Left ventricle myocardium superior (tissue), 1 donor: ENCODE measurements around the gene TMPRSS4. TPM values are rescaled to one million over a fixed set of nuclear protein-coding genes. Genes with fewer than 3 reads are reported as not detected.
"Not testable (repeated sequence)": the region's sequence is repeated elsewhere in the genome, so short reads cannot be mapped to it uniquely, and the experiment has no call there.

ENCODE experiments used
- ATAC-seq: fragments of 200-7000 bp; cut with Tn5 transposase; one replicate; pipeline ENCODE4 v1.9.1; 2020; ENCODE audit warnings: mild to moderate bottlenecking, moderate library complexity
- DNase-seq: peaks from one replicate; pipeline ENCODE4 v3.0.0-alpha.2; 2020
- intact Hi-C: fragments of 100-400 bp; cut with micrococcal nuclease; formaldehyde crosslinking; loops from one replicate; pipeline ENCODE4 v1.11.0; 2022
- total RNA-seq: library from RNA; stranded (reverse); fragmentation: NEBNext Ultra II Directional; extraction: Animal tissue kit (Norgen Biotek cat#: 25700); gene quantifications from one replicate; pipeline ENCODE4 v1.2.1, GENCODE V29; 2021
- donor health status: DM: no; HTN: yes; CAD: no; lungs with severe emphysema.

Gene TMPRSS4
- total RNA-seq, 1 donor from 2014 or later: not detected

DNA sequence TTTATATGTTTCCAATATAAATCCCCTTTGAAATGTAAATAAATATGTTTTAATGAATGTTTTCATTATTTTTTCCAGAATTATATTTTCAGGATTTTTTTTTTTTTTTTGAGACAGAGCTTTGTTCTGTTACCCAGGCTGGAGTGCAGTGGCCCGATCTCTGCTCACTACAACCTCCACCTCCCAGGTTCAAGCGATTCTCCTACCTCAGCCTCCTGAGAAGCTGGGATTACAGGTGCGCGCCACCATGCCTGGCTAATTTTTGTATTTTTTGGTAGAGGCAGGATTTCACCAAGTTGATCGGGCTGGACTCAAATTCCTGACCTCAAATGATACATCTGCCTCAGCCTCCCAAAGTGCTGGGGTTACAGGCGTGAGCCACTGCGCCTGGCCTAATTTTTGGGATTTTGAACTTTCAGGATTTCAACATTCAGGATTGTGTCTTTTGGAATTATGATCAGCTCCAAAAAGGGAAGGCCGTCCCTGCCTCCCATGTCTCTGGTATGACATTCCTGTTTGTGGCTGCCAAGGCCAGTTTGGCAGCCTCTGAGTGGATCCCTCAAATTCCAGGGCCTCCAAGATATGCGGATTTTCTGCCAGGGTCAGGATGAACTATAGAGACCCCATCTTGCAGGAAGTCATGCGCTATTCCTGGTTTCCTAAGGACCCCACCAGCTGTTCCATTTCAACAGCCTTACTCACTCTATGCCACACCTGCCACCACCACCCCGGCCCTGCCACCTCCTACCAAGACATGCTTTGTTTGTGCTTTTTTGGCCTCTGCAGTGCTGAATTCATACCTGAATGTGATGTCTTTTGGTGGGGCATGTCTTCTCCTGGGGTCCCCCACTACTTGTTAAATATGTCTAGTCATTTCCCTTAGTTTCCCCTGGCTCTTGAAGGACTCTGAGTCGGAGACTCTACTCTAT is 21.9 kb upstream of the TMPRSS4 start:
- DNase-seq: peak; percentile 25
- intact Hi-C loops: loop anchor here (10.0 kb wide), 1 partner anchor 240 kb away; no protein-coding TSS in a partner anchor
- no peak for ATAC-seq

- no peak for ATAC-seq
- peak; percentile 15 for DNase-seq
- intact Hi-C loops: loop anchor here (10.0 kb wide), 1 partner anchor 241 kb away; no protein-coding TSS in a partner anchor
Observed at GRCh38 chr11:118055966-118056365, 20.9 kb upstream of the TMPRSS4 start.

DNA sequence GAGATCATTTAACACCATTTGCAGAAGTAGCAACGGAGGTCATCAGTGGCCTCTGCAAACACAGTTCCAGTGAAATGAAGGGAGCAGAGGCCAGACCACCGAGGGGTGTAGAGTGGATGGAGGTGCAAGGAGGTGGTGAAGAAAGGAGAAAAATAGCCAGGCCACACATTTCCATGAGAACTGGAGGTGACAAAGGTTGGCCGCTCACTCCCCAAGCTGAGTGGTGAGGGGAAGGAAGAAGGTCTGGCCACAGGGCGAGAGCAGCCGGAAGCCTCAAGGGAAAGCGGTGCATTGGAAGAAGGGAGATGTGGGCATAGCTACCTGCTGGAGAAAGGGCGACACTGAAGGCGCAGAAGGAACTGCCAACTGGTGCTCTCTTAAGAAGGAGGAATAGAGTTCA is 20.1 kb upstream of the TMPRSS4 start:
- ATAC-seq (no peak), DNase-seq (no peak)
- intact Hi-C loops: loop anchor here (10.0 kb wide), 1 partner anchor 242 kb away; no protein-coding TSS in a partner anchor

DNA sequence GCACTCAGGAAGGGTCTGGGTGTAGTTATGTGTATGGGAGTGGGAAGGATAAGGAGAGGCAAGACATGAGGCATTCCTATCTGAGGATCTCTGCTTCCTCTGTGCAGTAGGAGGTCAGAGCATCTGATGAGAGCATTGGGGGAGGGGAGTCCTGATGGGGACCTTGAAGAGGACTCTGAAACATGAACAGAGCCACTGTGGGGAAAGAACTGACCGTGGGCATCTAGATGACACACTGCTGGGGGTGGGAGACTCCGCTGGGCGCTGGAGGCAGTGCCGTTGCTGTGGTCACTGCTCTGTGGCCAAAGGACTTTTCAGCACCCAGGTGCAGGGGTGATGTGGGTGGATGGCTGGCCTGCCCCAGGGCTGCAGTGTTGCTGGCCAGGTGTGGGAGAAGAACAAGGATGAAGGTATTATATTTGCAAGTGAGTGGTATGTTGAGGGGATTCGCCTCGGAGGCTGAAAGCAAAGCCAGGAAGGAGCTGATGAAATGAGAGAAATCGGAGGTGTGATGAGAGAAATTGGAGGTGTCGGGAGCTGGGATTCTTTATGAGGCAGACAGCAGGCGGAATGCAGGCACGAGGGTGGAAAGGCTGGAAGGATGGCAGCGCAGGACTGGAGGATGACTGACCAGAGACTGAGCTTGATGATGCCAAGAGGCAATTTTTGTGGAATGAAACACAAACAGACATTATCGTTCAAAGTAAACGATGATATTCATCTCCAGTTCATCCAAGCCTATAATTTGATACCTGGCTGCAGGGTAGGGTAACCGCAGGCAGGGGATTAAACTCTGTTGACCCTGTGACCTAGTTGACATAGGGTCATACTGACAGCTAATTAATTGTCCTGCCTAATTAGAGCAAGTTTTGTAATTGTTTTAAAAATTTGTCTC is 19.4 kb upstream of the TMPRSS4 start:
- ATAC-seq (no peak), DNase-seq (peak; percentile 6)
- intact Hi-C loops: loop anchor here (10.0 kb wide), 1 partner anchor 243 kb away; no protein-coding TSS in a partner anchor

DNA sequence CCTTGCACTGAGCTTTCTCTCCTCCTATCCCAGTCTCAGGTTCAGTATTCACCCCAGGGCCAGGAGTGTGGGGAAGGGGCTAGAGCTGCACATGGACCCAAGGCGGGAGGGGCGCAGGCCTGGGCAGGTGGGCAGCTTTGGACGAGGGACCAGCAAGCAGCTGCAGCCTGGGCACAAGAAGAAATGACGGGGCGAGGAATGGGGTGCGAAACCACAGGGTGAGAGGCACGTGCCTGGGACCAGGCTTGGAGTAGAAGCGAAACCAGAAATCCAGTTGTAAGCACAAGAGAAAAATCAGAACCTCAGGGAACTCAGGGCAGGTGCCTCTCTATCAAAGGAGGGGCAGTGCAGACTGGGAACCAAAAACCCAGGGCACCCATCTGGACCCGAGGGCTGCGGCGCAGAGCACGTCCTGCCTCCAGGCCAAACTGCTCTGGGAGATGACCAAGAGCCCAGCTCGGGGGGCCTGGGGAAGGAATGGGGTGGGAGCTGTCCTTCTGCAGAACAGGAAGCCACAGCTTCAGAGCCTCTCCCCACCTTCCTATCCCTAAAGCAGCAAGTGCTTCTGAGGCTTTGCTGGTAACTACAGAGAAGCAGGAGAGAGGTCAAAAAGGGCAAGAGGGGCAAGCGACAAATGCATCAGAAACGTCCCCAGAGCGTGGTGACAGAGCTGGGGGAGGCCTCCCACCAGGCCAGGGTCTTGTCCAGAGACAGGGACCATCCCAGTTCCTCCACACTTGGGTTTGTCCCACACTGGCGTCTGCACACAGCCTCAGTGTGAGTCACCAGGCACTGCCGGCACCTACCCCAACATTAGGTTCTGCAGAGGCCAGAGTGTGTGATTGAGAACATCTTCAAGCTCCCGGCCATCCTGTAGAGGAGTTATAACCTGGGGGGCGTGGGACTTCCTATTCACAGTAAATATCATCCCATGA is 18.3 kb upstream of the TMPRSS4 start:
- DNase-seq (peak; percentile 12), ATAC-seq (no peak)
- intact Hi-C loops: loop anchor here (10.0 kb wide), 1 partner anchor 244 kb away; no protein-coding TSS in a partner anchor

DNA sequence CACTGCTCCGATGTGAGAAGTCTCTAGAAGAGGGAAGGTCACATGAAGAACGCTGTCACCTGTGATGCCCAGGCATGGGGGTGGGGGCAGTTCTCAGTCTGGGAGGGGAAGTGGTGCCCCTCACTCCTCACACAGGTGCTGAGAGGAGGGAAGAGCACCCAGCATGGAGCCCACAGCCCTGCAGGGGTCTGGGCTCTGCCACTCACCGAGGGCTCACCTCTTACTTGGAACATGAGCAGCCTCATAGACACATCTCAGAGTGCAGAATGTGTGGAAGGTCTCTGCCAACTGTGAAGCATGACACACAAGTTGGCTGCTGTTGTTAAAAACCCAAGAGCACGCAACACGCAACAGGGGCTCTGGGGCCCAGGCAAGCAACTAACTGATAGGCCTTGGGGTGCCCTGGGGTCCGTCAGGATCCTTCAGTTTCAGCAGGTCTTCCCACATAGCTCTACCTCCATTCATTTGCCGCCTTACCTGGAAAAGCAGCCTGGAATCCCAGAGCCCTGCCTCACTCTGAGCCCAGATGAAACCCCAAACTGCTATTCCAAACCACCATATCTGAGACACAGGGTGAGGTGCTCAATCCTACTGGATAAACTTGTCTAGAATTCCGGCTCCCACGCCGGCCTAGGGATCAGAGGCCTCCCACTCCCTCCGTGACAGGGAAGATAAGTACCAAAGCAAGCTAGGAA is 17.5 kb upstream of the TMPRSS4 start:
- peak; percentile 14 for DNase-seq
- intact Hi-C loops: loop anchor here (10.0 kb wide), 1 partner anchor 245 kb away; no protein-coding TSS in a partner anchor
- ATAC-seq: peak; percentile 9

DNA sequence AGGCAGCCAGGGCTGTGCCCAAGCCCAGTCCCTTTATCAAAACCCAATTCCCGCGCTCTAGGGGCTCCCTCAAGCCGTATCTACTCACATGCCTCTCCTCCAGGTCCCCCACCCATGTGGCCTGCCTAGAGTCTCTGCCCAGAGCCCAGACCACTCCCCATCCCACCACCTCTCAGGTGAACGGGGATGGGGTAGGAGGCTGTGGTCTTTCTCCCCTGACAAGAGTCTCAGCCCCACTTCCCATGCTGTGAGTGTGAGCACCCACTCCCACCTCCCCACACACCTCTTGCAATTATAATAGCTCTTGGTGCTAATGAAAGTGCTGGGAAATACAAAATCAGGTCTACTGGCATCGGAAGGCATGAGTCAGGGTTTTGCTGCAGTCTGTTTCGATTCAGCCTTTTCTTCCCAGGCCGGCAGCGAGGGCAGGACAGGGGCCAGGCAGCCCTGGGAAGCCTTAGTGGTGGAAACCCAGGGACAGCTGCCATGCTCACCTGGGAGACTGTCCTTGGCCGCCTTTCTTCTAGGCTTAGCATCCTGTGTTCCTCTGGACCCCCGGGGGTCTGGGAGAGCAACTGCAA is 16.7 kb upstream of the TMPRSS4 start:
- intact Hi-C loops: no loop called here
- ATAC-seq: no peak
- DNase-seq: peak; percentile 26

DNA sequence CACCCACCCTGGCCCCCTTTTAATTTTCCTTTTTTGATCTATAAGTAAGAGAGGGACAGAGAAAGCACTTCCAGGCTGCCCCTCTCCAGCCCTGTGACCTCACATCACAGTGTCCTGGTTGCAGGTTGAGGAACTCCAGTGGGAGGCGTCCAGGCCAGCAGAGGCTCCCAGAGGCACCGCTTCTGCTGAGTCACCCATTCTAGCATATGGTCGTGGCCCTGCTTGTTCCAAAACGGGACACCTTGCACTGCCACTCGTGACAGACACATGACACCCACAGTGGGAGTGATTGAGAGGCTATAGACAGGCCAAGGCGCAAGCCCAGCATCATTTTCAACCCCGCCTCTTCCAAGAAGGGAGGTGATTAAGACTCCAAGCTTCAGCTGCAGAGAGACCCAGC is 16.0 kb upstream of the TMPRSS4 start:
- DNase-seq (peak; percentile 55), ATAC-seq (peak; percentile 78)
- intact Hi-C loops: no loop called here

DNA sequence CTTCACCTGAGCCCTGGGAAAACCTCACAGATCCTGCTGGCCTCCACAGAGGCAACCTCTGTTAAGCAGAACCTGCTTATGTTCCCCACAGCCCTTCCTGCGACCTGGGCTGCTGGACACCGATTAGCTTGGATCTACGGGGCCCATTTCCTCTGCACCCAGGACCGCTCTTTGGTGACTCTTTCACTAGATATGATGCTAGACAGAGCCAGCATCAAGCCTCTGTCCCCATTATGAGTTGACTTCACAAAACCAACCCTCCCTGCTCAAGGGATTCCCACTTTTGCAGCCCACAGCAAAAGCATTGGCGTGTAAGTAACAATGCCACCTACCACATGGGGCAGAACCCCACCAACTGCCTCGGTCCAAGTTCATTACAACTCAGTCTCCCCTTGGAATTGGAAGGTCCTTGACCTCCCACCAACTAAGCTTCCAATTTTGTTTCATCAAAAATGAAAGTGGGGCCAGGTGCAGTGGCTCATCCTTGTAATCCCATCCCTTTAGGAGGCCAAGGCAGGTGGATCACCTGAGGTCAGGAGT is 15.2 kb upstream of the TMPRSS4 start:
- intact Hi-C loops: no loop called here
- ATAC-seq: no peak
- peak; percentile 6 for DNase-seq

DNA sequence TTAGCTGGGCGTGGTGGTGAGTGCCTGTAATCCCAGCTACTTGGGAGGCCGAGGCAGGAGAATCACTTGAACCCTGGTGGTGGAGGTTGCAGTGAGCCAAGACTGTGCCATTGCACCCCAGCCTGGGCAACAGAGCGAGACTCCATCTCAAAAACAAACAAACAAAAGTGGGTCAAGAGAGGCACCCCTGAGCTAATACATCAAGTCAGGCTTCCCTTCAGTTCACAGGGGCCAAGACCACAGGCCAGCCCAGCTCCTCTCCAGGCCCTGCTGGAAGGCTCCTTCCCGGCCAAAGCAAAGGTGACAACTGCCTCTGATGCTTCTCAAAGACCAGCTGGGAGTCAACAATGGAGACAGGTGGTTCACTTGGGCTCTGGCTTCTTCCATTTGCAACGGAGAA is 14.7 kb upstream of the TMPRSS4 start:
- ATAC-seq, intact Hi-C loops: not testable (repeated sequence)
- peak; percentile 9 for DNase-seq

- ATAC-seq, intact Hi-C loops: not testable (repeated sequence)
- peak; percentile 2 for DNase-seq
Observed at GRCh38 chr11:118062631-118063030, 14.2 kb upstream of the TMPRSS4 start.

DNA sequence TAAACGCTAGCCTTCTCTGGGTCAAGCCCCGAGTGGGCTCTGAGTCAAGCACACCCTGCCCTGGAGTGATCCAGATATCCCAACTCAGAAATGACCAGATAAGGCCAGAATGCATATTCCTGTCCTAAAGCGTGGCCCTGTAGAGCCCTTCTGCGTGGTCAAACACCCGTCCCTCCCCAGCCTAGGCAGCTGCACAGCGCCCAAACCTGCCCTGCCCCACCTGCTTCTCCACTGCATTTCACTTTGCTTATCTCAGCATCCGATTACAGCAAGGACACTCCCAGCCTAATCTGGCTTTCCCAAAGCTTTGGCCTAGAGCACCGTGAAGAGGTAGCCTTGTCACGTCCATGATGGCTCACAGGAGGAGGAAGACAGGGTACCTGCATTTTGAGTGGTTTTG is 11.9 kb upstream of the TMPRSS4 start:
- DNase-seq (peak; percentile 10), ATAC-seq (no peak)
- intact Hi-C loops: no loop called here

- no peak for ATAC-seq
- intact Hi-C loops: no loop called here
- DNase-seq: no peak
Observed at GRCh38 chr11:118065384-118065783, 11.5 kb upstream of the TMPRSS4 start.

- DNase-seq: no peak
- intact Hi-C loops: no loop called here
- ATAC-seq: no peak
Observed at GRCh38 chr11:118067006-118067405, 9.9 kb upstream of the TMPRSS4 start.

- intact Hi-C loops: no loop called here
- no peak for ATAC-seq
- DNase-seq: no peak
Observed at GRCh38 chr11:118068206-118068944, 8.5 kb upstream of the TMPRSS4 start.

DNA sequence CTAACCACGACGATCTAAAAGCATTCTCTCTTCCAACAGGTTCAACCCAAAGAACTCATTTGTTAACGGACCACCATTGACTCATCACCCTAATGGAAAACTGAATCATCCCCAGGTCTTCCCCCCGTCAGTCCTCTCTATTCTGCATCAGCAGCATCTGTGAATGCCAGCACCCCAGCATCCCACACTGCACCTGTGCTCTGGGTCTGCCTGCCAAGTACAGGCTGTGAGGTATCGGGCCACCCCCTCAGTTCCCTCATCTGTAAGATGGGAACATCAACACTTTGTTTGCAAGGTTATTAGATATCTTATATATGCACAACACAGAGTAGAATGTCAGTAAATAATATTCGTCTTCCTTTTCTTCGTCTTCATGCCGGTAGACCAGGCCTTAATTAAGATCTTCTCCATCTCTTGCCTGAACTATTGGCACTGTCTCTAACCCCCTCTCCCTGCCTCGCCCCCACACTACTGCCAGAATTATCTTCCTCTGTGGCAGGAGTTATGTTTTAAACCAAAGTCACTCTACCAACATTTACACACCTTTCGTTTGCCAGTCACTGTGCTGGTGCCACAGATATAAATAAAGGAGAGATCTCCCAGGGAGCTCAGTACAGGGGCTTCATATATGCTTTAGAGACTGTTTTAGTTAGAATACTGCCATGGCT is 7.8 kb upstream of the TMPRSS4 start:
- ATAC-seq (no peak), DNase-seq (no peak)
- intact Hi-C loops: no loop called here
